HG03045 (cell line): ENCODE results near the gene PLD4.
"Not testable (repeated sequence)": the region's sequence is repeated elsewhere in the genome, so short reads cannot be mapped to it uniquely, and the experiment has no call there.

Experiments
- ATAC-seq: cut with Tn5 transposase; IDR thresholded peaks from one replicate; pipeline ENCODE4 v1.9.1; 2021; ENCODE audit warnings: mild to moderate bottlenecking, moderate library complexity; ENCODE audit not compliant: unreplicated experiment

Gene PLD4, protein sequence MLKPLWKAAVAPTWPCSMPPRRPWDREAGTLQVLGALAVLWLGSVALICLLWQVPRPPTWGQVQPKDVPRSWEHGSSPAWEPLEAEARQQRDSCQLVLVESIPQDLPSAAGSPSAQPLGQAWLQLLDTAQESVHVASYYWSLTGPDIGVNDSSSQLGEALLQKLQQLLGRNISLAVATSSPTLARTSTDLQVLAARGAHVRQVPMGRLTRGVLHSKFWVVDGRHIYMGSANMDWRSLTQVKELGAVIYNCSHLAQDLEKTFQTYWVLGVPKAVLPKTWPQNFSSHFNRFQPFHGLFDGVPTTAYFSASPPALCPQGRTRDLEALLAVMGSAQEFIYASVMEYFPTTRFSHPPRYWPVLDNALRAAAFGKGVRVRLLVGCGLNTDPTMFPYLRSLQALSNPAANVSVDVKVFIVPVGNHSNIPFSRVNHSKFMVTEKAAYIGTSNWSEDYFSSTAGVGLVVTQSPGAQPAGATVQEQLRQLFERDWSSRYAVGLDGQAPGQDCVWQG

DNA sequence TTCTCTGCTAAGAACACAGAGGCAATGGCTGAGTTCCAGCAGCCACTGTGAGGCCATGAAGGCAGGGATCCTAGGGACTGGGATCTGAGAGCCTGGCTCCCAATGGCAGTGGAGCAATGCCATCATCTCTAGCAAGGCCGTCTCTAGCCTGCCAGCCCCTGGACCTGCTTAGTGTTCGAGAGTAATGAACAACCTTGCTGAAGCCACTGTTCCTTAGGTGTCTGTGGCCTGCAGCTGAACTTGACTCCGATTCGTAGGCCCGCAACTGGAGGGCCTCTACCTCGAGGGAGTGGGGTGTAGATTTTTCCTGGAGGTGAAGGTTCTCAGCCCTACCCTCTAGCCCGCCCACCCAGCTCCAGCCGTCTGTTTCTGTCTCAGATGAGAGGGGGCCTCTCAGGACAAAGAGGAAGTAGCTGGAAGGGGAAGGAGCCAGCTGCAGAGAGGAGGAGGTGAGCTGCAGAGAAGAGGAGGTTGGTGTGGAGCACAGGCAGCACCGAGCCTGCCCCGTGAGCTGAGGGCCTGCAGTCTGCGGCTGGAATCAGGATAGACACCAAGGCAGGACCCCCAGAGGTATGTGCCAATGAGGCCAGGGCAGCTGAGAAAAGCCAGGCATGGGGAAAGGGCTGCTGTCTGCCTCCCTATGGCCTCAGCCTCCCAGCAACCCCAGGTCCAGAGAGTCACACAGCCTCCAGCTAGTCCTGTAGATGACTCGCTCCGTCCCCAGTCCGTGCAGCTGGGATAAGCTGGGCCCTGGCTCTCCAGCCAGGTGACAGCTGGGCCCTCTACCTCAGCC is at the start of gene PLD4:
Gene PLD4, plus strand, starts transcription at position 459 of the 793 bp plus-strand sequence. CDS start 2,262 bp downstream, outside the sequence.
- ATAC-seq: no peak

DNA sequence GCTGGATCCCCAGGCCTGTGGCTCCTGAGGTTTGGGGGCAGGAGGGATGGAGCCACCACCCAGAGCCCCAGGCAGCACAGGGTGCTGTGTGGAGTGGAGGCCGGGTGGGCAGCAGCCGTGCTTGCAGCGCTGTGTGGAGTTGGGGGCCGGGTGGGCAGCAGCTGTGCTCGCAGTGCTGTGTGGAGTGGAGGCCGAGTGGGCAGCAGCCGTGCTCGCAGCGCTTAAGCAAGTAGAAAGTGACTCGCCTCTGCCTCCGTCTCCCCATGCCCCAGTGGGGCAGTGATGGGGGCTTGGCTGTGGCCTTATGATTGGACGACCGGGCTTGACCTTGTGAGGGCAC is 49.3 kb upstream of the PLD4 start:
- no peak for ATAC-seq

DNA sequence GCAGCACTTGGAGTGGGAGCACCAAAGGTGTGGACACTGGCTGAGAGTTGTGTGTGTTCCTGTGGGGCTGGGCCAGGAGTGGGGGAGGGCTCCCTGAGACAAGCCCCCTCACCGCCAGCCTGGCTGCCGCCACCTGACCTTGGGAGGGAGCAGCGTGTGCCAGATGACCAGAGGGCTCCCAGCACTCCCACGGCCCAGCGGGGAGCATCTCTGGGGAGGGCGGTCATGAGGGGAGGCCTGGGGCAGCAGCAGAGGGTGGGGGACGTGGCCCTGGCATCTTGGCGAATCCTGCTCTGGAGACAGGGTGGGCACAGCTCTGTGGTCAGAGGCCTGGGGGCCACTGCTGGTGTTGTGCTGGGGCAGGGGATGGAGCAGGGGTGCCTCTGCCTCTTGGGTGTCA is 48.9 kb upstream of the PLD4 start:
- no peak for ATAC-seq

DNA sequence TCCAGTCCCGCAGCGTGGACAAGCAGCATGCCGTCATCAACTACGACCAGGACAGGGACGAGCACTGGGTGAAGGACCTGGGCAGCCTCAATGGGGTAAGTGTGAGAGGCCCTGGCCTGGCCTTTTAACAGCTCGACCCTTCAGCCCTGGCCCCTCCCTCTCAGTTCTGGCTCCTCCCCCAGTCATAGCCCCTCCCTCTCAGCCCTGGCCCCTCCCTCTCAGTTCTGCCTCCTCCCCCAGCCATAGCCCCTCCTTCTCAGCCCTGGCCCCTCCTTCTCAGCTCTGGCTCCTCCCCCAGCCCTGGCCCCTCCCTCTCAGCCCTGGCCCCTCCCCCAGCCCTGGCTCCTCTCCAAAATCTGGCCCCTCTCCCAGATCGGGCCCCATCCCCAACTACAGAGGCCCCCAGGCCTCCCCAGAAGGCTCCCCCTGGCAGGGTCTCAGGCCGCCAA is 48.4 kb upstream of the PLD4 start:
- ATAC-seq: no peak

DNA sequence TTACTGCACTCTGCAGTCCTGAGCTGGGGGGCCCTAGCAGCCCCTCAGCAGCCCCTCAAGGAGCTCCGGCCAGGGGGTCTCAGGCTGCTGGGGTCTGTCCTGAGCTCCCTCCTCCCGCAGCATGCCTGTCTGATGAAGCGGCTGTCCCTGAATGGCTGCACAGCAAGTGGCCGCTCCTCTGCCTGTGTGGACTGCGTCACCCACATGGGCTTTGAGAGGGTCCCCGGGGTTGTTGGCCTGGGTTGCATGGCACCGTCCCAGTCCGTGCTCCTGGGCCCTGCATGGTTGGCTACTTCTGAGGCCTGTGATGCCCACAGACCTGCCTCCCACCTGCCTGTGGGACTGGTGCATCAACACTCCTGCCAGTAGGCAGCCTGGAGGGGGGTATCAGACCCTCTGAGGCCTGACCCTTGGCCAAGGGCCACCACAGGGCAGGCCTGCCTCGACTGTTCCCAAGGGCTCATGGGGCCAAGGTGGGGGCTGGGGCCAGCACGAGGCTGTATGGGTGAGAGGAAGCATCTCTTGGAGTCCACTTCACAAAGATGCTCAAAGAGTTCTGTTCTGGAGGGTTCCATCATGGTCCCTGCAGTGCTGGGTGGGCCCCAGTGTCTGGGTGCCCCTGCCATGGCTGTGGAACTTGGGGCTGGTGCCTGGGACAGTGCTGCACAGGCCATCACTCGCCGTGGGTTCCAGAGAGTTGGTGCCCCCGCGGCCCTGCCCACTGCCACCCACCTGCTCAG is 47.4 kb upstream of the PLD4 start:
- no peak for ATAC-seq

DNA sequence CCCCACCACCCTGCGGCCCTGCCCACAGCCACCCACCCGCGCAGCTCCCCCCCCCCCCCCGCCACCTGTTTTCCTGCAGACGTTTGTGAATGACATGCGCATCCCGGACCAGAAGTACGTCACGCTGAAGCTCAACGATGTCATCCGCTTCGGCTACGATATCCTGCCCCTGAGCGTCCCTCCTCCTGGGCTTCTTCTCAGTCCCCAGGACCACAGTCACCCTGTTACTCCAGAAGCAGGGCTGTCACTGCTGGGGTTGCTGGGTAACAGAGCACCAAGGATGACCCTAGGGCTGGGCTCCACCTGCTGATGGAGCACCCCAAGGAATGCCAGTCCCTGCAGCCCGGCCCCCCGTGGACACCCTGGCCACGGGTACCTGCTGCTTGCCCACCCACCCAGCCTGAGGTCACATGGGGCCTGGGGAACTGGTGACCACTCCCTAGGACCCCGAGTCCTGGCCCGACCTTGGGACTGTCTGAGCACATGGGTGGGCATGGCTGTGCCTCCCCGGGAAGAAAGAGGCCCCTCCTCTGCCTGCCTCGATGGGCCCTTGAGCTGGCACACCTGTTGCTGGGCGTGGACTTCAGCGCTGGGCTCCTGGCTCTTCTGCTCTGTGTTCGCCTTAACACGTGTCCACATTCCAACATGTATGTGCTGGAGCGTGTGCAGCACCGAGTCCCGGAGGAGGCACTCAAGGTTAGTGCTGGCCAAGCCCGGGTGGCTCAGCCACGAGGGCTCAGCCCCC is 46.7 kb upstream of the PLD4 start:
- no peak for ATAC-seq

DNA sequence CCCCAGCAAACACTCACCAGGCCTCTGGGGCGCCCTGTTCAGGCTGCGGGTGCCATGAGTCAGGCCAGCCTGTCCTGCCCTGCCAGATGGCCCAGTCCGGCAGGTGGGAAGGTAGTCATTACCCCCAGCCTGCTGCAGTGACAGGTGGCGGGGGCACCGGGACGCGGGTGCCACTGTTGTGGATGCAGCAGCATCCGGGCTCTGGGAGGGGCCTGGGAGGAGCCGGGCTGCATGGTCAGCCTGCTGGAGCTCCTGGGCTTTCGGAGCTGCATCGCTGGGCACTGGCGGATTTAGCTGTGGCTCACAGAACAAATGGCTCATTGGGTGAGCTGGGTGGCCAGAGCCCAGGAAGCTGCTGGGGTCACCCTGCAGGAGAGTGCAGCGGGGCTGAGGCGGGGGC is 46.1 kb upstream of the PLD4 start:
- ATAC-seq: no peak

DNA sequence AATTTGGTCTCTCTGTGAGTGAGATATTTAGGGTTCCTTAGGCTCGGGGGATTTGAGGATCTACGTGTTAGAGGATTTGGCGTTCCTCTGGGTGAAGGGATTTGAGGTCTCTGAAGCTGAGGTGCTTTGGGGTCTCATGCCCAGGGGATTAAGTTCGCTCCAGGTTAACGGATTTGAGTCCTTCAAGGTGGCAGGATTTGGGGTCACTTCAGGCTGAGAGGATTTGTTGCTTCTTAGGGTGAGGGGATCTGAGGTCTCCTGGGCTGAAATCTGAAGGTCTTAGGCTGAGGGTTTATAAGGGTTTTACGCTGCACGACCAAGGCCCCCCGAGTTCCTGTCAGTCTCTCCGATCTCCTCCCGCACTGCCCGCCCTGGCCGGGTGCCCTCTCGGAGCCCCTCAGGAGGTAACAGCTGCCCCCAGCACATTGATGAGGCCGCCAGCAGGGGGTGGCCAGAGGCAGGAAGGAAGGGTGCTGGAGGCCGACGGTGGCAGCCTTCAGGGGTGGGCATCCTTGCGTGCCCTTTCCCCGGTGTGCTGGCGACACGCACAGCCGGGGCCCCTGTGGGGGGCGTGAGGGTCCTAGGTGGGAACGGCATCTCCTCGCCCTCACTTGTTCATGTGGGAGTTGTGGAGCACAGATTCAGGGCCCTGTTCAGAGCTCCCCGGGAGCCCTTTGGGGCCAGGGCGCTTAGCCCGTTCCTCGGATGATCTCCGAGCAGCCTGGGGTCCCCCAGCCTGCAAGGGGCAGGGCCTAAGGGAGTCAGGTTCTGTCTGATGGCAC is 45.3 kb upstream of the PLD4 start:
- no peak for ATAC-seq

DNA sequence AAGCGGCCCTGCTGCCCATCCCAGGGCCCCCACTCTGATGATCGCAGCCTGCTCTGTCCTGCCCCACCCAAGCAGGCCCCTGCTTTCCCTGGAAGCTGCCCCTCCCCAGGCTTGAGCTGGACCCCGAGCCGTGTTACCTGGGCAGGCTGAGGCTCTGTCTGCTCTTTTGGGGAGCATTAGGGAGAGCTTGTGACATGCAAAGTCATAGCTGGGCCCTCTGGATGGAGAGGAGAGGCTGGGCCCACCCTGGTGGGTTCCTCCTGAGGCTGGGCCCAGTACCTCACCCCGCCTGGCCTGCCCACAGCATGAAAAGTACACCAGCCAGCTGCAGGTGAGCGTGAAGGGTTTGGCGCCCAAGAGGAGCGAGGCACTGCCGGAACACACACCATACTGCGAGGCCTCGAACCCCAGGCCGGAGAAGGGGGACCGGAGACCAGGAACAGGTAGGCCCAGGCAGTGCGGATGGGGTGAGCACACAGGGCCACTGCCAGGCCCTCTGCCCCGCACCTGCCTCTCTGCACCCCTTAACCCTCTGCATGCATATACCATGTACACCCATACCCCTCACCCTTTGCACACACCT is 44.6 kb upstream of the PLD4 start:
- ATAC-seq: no peak

DNA sequence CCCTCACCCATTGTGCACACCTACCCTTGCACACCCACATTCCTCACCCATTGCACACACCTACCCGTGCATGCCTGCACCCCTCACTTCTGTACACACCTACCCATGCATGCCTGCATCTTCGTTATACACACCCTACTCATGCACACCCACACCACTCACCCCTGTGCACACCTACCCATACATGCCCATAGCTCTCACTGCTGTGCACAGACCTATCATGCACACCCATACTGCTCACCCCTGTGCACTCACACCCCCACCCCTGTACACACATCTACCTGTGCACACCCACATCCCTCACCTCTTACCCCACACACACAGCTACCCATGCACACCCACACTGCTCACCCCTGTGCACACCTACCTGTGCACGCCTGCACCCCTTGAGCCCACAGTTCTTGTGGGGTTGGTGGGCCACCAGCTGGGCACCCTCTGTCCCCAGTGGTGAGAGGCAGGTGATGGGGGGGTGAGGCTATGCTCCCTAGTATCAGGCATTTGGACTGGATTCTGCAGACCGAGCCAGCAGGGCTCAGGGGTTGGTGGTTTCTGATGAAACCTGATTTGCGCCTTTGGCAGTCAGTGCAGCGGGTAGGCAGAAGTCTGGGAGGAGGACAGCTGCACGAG is 44.0 kb upstream of the PLD4 start:
- no peak for ATAC-seq

DNA sequence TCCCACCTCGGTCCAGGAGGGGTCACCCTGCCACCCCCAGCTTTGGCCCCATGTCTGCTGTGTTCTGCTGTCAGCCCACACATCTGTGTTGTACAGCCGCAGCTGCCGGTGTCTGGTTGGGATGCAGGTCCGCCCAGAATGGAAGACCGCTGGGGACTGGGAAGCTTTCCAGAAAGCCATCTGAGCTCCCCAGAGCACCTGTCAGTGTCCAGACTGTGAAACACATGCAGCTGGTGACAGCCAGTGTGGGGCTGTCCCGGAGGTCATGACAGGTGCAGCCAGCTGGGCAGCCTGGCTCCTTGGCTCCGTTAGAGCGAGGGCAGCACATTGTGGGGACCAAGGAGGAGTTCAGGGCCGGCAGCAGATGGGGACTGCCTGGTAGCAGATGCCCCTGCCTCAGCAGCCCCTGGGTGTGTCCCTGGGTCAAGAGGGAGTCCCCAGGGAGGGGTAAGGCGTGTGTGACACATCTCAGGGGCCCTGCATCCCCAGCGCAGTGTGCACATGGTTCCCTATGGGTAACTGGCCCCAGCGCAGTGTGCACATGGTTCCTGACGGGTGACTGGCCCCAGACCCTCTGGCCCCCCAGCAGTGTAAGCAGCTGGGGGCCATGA is 43.2 kb upstream of the PLD4 start:
- no peak for ATAC-seq

DNA sequence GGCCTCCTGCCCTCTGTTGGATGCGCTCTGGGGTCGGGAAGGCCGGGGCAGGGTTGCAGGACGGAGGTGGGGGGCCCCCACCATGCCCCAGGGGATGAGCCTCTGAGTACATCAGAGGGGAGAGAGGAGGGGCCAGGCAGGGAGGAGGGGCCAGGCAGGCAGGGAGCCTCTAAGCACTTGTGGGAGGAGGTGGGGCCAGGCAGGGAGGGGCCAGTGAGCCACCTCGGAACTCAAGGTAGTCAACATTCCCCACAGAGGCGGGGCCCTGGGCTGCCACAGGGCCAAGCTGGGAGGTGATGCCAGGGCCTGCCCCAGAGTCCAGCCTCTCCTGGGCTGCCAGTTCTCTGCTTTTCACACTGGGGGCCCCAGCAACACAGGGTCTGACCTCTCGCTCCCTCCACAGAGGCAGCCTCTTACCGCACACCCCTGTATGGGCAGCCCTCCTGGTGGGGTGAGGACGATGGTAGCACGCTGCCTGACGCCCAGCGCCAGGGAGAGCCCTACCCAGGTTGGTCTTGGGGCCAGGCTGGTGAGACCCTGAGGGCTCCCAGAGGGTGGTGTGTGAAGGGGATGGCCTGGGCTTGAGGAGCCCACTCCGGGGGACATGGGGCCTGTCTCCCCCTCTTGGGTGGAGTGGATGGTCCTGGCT is 42.2 kb upstream of the PLD4 start:
- ATAC-seq: no peak

DNA sequence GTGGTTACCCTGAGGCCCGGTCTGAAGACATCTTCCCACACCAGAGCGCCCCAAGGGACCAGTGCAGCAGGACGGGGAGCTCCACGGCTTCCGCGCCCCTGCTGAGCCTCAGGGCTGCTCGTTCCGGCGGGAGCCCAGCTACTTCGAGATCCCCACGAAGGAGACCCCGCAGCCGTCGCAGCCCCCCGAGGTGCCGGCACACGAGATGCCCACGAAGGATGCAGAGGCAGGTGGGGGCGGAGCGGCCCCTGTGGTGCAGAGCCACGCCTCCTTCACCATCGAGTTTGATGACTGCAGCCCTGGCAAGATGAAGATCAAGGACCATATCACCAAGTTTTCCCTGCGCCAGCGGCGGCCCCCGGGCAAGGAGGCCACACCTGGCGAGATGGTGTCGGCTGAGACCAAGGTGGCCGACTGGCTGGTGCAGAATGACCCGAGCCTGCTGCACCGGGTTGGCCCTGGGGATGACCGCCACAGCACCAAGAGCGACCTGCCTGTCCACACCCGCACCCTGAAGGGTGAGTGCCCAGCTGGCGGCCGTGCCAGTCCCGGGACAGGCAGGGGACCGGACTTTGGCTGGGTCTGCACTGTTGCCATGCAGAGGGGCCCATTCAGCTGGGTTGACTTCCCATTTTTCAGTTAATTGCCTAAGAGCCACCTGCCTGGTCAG is 41.6 kb upstream of the PLD4 start:
- no peak for ATAC-seq

DNA sequence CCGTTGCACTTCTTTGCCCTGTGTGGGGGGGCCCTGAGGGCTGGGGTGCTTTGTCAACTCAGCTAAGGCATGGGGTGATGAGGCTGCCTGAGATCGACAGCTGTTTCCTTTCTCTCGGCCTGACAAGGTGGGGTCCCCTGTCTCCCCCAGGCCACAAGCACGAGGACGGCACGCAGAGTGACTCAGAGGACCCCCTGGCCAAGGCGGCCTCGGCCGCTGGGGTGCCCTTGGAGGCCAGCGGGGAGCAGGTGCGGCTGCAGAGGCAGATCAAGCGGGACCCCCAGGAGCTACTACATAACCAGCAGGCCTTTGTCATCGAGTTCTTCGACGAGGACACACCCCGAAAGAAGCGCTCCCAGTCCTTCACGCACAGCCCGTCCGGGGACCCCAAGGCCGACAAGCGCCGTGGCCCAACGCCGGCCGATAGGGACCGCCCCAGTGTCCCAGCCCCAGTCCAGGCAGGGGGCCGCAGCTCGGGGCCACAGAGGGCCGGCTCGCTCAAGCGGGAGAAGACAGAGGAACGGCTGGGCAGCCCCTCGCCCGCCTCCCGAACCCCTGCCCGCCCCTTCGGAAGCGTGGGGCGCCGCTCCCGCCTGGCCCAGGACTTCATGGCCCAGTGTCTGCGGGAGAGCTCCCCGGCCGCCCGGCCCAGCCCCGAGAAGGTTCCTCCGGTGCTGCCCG is 40.9 kb upstream of the PLD4 start:
- ATAC-seq: no peak

DNA sequence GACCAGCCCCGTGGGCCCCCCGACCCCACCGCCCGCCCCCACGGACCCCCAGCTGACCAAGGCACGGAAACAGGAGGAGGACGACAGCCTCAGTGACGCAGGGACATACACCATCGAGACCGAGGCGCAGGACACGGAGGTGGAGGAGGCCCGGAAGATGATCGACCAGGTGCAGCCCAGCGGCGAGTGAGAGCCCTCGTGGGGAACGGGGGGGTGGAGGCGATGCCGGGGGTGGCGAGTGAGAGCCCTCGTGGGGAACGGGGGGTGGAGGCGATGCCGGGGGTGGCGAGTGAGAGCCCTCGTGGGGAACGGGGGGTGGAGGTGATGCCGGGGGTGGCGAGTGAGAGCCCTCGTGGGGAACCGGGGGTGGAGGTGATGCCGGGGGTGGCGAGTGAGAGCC is 40.3 kb upstream of the PLD4 start:
- not testable (repeated sequence) for ATAC-seq

DNA sequence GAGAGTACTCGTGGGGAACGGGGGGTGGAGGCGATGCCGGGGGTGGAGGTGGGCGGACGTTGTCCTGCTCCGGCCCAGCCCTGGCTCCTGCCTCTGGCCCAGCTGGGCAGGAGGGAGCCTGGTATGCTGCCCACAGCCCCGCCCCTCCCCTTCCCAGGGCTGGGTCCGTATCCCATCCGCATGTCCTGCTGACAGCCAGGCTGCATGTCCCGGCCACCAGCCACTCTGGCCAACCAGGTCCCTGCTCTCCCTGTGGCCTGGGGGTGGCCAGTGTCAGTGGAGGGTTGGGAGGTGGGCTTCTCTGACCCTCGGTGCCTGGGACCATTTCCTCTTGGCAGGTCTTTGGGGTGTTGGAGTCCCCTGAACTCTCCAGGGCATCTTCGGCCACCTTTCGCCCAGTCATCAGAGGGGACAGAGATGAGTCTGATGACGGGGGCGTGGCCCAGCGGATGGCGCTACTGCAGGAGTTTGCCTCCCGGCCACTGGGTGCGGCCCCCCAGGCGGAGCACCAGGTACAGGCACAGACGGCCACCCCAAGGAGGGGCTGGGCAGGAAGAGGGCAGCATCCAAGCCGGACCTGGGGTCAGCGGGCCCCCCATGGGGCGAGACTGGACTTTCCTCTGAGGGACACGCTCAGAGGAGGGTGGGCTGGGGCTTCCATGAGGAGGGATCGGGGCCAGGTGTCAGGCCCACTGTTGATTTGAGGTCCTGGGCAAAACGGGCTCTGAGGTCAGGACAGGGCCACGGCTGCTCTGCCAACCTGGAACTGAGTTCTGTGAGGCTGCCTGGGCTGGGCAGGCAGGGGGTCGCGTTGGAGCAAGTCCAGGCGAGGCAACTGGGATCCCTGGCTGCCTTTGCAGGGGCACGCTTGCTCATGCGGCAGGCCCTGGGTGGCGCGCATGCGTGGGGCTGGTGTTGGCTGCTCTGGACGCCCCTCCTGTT is 39.4 kb upstream of the PLD4 start:
- no peak for ATAC-seq
